Measurements from ENCODE around the gene EIF4E2. TPM values are rescaled to one million over a fixed set of nuclear protein-coding genes. Genes with fewer than 3 reads are reported as not detected.
A peak's percentile ranks its signal among the peaks of the same experiment; 100 is the strongest.
"Not testable (repeated sequence)": the region's sequence is repeated elsewhere in the genome, so short reads cannot be mapped to it uniquely, and the experiment has no call there.

The EIF4E2 gene
- polyA plus RNA-seq, 3 donors, result 42.4 to 60.2 (median 44.0) TPM

GRCh38 chr2:232545511-232546375, 4.7 kb upstream of the EIF4E2 start:
- WGBS, 3 donors, result 84 to 89% (median 87%) methylated on average over 16 to 17 of the region's 17 CpGs
- no peak overlapping the region for H3K27ac ChIP-seq (ENCODE audit: low read depth, low read length)

DNA sequence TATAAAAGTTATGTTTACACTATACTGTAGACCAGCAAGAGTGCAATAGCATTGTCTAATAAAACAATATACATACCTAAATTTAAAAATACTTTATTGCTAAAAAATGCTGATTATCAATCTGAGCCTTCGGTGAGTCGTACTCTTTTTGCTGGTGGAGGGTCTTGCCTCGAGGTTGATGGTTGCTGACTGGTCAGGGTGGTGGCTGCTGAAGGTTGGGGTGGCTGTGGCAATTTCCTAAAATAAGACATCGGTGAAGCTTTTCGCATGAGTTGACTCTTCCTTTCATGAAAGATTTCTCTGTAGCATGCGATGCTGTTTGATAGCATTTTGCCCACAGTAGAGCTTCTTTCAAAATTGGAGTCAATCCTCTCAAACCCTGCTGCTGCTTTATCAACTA, 2.5 kb upstream of the EIF4E2 start:
- WGBS, 3 donors, result 93 to 99% (median 94%) methylated on average over 6 of the region's 6 CpGs
- H3K27ac ChIP-seq (ENCODE audit: low read depth, low read length), result no peak overlapping the region

- WGBS, 3 donors, result 31 to 40% (median 38%) methylated on average over 21 of the region's 21 CpGs
Observed at GRCh38 chr2:232549655-232550353, 685 bp upstream of the EIF4E2 start.

GRCh38 chr2:232551250-232551638, 755 bp downstream of the EIF4E2 start:
- 7 to 9% (median 8%) methylated on average over 7 of the region's 7 CpGs for WGBS, 3 donors
- peak overlapping the region; percentile 94 for H3K27ac ChIP-seq (ENCODE audit: low read depth, low read length)

More at GRCh38 chr2:232549655-232550353, 685 bp upstream of the EIF4E2 start:
- H3K27ac ChIP-seq (ENCODE audit: low read depth, low read length), result no peak overlapping the region

DNA sequence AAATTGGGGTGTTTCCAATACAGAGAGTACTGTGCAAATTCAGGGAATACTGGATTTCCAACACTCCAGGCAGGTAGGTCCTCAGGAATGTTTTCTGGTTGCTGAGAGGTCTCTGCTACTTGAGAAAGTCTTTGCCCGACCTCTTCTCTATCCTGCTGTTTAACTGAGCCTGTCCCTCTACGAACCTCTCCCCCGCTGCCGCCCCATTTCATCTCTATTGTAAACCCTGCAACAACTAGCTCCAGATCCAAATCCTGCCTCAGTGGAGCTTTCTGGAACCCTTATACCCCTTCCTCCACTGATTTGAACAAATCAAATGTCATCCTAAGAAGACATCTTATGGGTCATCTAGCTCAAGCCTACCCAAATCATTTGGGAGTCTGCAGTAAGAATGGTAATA, 1.3 kb downstream of the EIF4E2 start:
- 90 to 93% (median 92%) methylated on average over 4 of the region's 4 CpGs for WGBS, 3 donors
- H3K27ac ChIP-seq (ENCODE audit: low read depth, low read length), result no peak overlapping the region

- H3K27ac ChIP-seq (ENCODE audit: low read depth, low read length), result no peak overlapping the region
- WGBS, 3 donors, result 76 to 81% (median 80%) methylated on average over 3 of the region's 3 CpGs
Observed at GRCh38 chr2:232556426-232556825, 5.9 kb downstream of the EIF4E2 start.

GRCh38 chr2:232562515-232563151, 12.1 kb downstream of the EIF4E2 start:
- no peak overlapping the region for H3K27ac ChIP-seq (ENCODE audit: low read depth, low read length)
- 82 to 90% (median 85%) methylated on average over 8 of the region's 8 CpGs for WGBS, 3 donors

GRCh38 chr2:232563580-232563979, 13.1 kb downstream of the EIF4E2 start:
- 45 to 66% (median 61%) methylated on average over 3 of the region's 3 CpGs for WGBS, 3 donors

DNA sequence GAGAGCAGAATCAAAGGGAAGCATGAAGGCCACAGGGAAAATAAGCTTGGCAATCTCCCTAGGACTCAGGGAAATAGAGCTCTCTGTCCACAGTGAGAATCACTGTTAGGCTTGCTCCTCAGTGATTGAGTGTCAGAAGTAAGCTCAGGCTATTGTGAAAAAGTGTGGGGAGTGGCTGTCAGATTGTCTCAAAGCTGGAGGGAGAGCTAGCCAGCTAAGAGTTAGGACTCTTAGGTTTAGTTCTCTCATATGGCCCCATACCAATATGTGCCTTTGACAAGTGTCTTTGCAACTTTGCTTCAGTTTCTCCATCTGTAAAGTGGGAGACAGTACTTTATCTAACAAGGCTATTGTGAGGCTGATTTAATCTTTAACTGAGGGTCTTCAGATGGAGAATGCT, 17.2 kb downstream of the EIF4E2 start:
- no peak overlapping the region for H3K27ac ChIP-seq (ENCODE audit: low read depth, low read length)

More at GRCh38 chr2:232563580-232563979, 13.1 kb downstream of the EIF4E2 start:
- no peak overlapping the region for H3K27ac ChIP-seq (ENCODE audit: low read depth, low read length)

- no peak overlapping the region for H3K27ac ChIP-seq (ENCODE audit: low read depth, low read length)
- WGBS, 3 donors, result 66 to 82% (median 68%) methylated on average over 5 of the region's 5 CpGs
Observed at GRCh38 chr2:232568161-232568560, 17.7 kb downstream of the EIF4E2 start.

DNA sequence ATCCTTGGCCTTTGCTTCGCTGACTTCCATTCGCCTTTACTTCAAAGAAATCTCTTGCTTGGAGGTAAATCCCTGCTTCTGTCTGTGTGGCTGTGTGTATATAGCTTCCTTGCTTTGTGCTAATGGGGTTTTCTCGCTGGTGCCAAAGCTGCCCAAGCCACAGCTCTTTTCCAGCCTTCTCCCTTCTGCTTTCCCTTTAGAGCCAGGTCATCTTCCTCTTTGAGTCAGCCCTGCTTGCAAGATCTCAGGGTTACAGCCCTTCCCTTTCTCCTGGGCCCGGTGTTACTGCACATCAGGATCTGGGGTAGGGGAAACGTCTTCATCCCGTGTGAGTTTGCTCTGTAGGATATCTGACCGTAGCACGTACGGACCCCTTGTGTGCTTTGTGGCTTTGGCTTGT, 19.1 kb downstream of the EIF4E2 start:
- no peak overlapping the region for H3K27ac ChIP-seq (ENCODE audit: low read depth, low read length)
- WGBS, 3 donors, result 93 to 96% (median 94%) methylated on average over 9 of the region's 9 CpGs

GRCh38 chr2:232570481-232570880, 20.0 kb downstream of the EIF4E2 start:
- not testable (repeated sequence) for H3K27ac ChIP-seq (ENCODE audit: low read depth, low read length)
- 95 to 96% (median 96%) methylated on average over 6 of the region's 6 CpGs for WGBS, 3 donors

GRCh38 chr2:232571026-232571474, 20.6 kb downstream of the EIF4E2 start:
- 71 to 79% (median 73%) methylated on average over 7 of the region's 7 CpGs for WGBS, 3 donors
- H3K27ac ChIP-seq (ENCODE audit: low read depth, low read length), result no peak overlapping the region

GRCh38 chr2:232573042-232573441, 22.6 kb downstream of the EIF4E2 start:
- H3K27ac ChIP-seq (ENCODE audit: low read depth, low read length), result no peak overlapping the region

DNA sequence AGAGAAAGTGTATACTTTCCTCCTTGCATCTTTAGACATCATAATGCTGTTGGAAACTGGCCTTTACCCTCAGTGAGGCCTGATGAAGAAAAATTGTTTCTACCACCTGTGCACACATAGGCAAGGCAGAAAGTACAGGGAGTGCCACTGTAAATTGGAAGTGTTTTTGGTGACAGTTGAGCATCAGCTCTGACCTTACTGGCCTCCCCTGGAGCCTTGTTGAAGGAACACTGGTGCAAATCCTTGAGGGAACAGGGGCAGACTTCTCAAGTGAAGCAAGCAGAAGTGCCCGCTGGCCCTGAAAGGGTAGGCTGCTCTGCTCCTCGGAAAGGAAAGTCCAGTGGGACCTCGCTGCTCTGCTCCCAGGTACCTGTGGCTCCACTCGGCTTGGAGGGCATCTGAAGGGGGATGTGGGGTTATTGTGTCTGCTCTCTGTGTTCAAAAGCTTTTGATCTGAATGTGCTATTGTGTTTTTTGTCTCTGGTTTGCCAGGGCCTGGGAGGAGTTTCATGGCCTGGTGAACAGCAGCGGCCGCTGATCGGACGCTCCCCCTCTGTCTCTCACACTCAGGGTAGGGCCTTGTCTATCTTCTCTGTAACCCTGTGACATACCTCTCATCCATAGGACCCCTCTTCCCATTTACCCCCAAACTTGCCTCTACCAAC, 23.4 kb downstream of the EIF4E2 start:
- 93 to 97% (median 93%) methylated on average over 8 of the region's 8 CpGs for WGBS, 3 donors
- no peak overlapping the region for H3K27ac ChIP-seq (ENCODE audit: low read depth, low read length)

GRCh38 chr2:232574674-232575403, 24.4 kb downstream of the EIF4E2 start:
- H3K27ac ChIP-seq (ENCODE audit: low read depth, low read length), result no peak overlapping the region
- 90 to 96% (median 92%) methylated on average over 5 of the region's 5 CpGs for WGBS, 3 donors

DNA sequence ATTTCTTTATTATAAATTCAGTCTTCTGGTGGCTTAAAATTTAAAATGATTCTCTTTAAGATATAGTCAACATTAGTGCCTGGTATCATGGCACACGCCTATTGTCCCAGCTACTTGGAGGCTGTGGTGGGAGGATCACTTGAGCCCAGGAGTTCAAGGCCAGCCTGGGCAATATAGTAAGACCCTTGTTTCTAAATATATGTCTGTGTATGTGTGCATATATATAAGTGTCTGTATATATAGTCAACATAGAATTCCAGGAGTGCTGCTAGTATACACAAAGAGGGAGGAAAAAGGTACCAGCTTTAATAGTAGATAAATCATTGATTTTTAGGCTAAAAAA, 24.9 kb downstream of the EIF4E2 start:
- WGBS, 3 donors, result 94 to 98% (median 97%) methylated on average over 1 of the region's 1 CpG
- no peak overlapping the region for H3K27ac ChIP-seq (ENCODE audit: low read depth, low read length)

GRCh38 chr2:232576995-232577394, 26.5 kb downstream of the EIF4E2 start:
- 60 to 88% (median 86%) methylated on average over 2 of the region's 2 CpGs for WGBS, 3 donors
- no peak overlapping the region for H3K27ac ChIP-seq (ENCODE audit: low read depth, low read length)
